Transverse colon (tissue), 4 donors: ENCODE results near the gene SOX18. TPM values are rescaled to one million over a fixed set of nuclear protein-coding genes. Genes with fewer than 3 reads are reported as not detected.

Source experiments
- DNase-seq: peaks from one replicate; pipeline ENCODE4 v3.0.0-alpha.2; 2019
- H3K27ac ChIP-seq, 4 donors: fragments of 200-600 bp; sonication (generic); 2 replicates each; pipeline ENCODE4 v1.5.1; 2016 to 2018; ENCODE audit warnings: inconsistent platforms in 4 of 4
- H3K27me3 ChIP-seq: fragments of 200-600 bp; sonication (generic); 2 replicates; pipeline ENCODE4 v1.5.1; 2017; ENCODE audit warnings: inconsistent platforms
- H3K36me3 ChIP-seq, 4 donors: fragments of 200-600 bp; sonication (generic); 2 replicates each; pipeline ENCODE4 v1.5.1; 2017 to 2019; ENCODE audit warnings: inconsistent platforms in 4 of 4
- H3K4me1 ChIP-seq, 4 donors: fragments of 200-600 bp; sonication (generic); 2 replicates each; pipeline ENCODE4 v1.5.1; 2017 to 2020; ENCODE audit warnings: inconsistent platforms in 4 of 4
- H3K4me3 ChIP-seq, 4 donors: fragments of 200-600 bp; sonication (generic); 1 replicate in 1 of 4; 2 replicates in 3 of 4; pipeline versions ENCODE4 v1.5.1 to v1.6.1; 2017 to 2019; ENCODE audit warnings: inconsistent platforms in 4 of 4
- H3K9me3 ChIP-seq, 2 donors: fragments of 200-600 bp; sonication (generic); 2 replicates each; pipeline ENCODE4 v1.5.1; 2017 to 2019; ENCODE audit warnings: inconsistent platforms in 2 of 2
- CTCF ChIP-seq, 5 experiments: fragments of 200-600 bp in 3 of 5; fragments of 450-650 bp in 2 of 5; sonication (generic) in 3 of 5; IDR thresholded peaks; 1 replicate in 2 of 5; 2 replicates in 3 of 5; pipeline ENCODE4 v1.5.1; 2016 to 2017; ENCODE audit warnings: antibody characterized with exemption in 5 of 5, inconsistent platforms in 3 of 5, mild to moderate bottlenecking in 2 of 5, moderate library complexity in 1 of 5
- EP300 ChIP-seq: sonication (generic); formaldehyde crosslinking; IDR thresholded peaks from one replicate; pipeline ENCODE4 v1.6.1; 2017; ENCODE audit warnings: antibody characterized with exemption, low read depth
- POLR2A ChIP-seq: fragments of 450-650 bp; IDR thresholded peaks from one replicate; pipeline ENCODE4 v1.6.1; 2016; ENCODE audit warnings: antibody characterized with exemption, mild to moderate bottlenecking, moderate library complexity
- POLR2AphosphoS5 ChIP-seq, 3 donors: sonication (generic); formaldehyde crosslinking; IDR thresholded peaks; one replicate each; pipeline ENCODE4 v1.6.1; 2016; ENCODE audit warnings: antibody characterized with exemption in 3 of 3
- WGBS, 2 donors: methylation state at CpG; one replicate each; pipeline ENCODE4 v1.1.5; 2018; ENCODE audit warnings: low coverage in 1 of 2; 5-methylcytosine and 5-hydroxymethylcytosine counted together
- in situ Hi-C, 4 donors: fragments of 200-750 bp; cut with MboI; loops; one replicate each; pipeline versions ENCODE4 v1.15.0 to v1.15.1; 2017; ENCODE audit warnings: low sequenced_read_pairs in 3 of 4, low pct_ligation_motif_present in 1 of 4, low pct_unique_long_range_greater_than_20kb in 1 of 4
- intact Hi-C: fragments of 100-400 bp; cut with DNase I; formaldehyde crosslinking; loops from one replicate; pipeline ENCODE4 v1.15.1; 2023; ENCODE audit warnings: low total_unique reads
- total RNA-seq, 4 donors: library from RNA; depleted of rRNA; stranded (reverse); fragments of >200 nt; gene quantifications; one replicate each; pipeline ENCODE4 v1.1.0, GENCODE V29; 2016

The SOX18 gene
- total RNA-seq, 4 donors from 2014 or later = 1.8 to 14.2 (median 6.5) TPM

- WGBS, 2 donors = 92 to 94% methylated on average over 10 to 32 of the region's 37 CpGs
- in situ Hi-C loops (no loop called here), intact Hi-C loops (no loop called here)
- no peaks in the 10 kb centered on the region for H3K36me3 ChIP-seq
- no peak for DNase-seq
- TF ChIP-seq CTCF (IDR thresholded peaks at IDR 0.05) = no peak
- TF ChIP-seq POLR2A = no peak
- TF ChIP-seq POLR2AphosphoS5 (IDR thresholded peaks at IDR 0.05) = no peak
- TF ChIP-seq EP300 = no peak
- H3K4me3 ChIP-seq = no peak overlapping the region
- H3K27ac ChIP-seq = no peak overlapping the region
- peaks cover 5% of the 10 kb centered on the region for H3K27me3 ChIP-seq
- H3K9me3 ChIP-seq = no peaks in the 10 kb centered on the region
- H3K4me1 ChIP-seq = peaks cover 3 to 9% (median 5%) of the 10 kb centered on the region in 4 donors
These were observed 24.2 kb upstream of the SOX18 start for GRCh38 chr20:64073476-64074183.

- 88% methylated on average over 11 of the region's 14 CpGs; no CpG with 5 or more reads in 1 of the 2 donors for WGBS, 2 donors
- DNase-seq = no peak
- Histone ChIP-seq H3K4me1 (no peaks in the 10 kb centered on the region), H3K27ac (no peak overlapping the region), H3K9me3 (no peaks in the 10 kb centered on the region), H3K36me3 (no peaks in the 10 kb centered on the region), H3K4me3 (no peak overlapping the region), H3K27me3 (no peaks in the 10 kb centered on the region)
- TF ChIP-seq EP300 (no peak), POLR2A (no peak), CTCF (IDR thresholded peaks at IDR 0.05) (no peak), POLR2AphosphoS5 (IDR thresholded peaks at IDR 0.05) (no peak)
- intact Hi-C loops = no loop called here
- in situ Hi-C loops = no loop called here
These were observed 23.1 kb upstream of the SOX18 start for GRCh38 chr20:64072498-64073063.

- H3K9me3 ChIP-seq = no peaks in the 10 kb centered on the region
- no peak for TF ChIP-seq CTCF (IDR thresholded peaks at IDR 0.05)
- no peak for TF ChIP-seq EP300
- TF ChIP-seq POLR2A = no peak
- TF ChIP-seq POLR2AphosphoS5 (IDR thresholded peaks at IDR 0.05) = no peak
- H3K36me3 ChIP-seq = no peaks in the 10 kb centered on the region
- 80 to 95% methylated on average over 9 to 29 of the region's 30 CpGs for WGBS, 2 donors
- H3K4me1 ChIP-seq = no peaks in the 10 kb centered on the region
- no peak overlapping the region for H3K27ac ChIP-seq
- H3K4me3 ChIP-seq = no peak overlapping the region
- in situ Hi-C loops (no loop called here), intact Hi-C loops (no loop called here)
- DNase-seq = no peak
- no peaks in the 10 kb centered on the region for H3K27me3 ChIP-seq
These were observed 22.2 kb upstream of the SOX18 start for GRCh38 chr20:64071341-64072332.
